Spleen (tissue), 11 donors: ENCODE results near the gene DDI2. TPM values are rescaled to one million over a fixed set of nuclear protein-coding genes. Genes with fewer than 3 reads are reported as not detected.

Experiments used
- DNase-seq: peaks from one replicate; pipeline ENCODE4 v3.0.0-alpha.2; 2020
- H3K27ac ChIP-seq, 8 donors: fragments of 200-600 bp; sonication (generic) in 7 of 8; 1 replicate in 4 of 8; 2 replicates in 4 of 8; pipeline versions ENCODE4 v1.5.0 to v1.8.0; 2016 to 2021; ENCODE audit warnings: inconsistent platforms in 4 of 8, mild to moderate bottlenecking in 4 of 8, moderate library complexity in 1 of 8
- H3K27me3 ChIP-seq, 7 donors: fragments of 200-600 bp; sonication (generic) in 6 of 7; replicated peaks in 1 of 7; 1 replicate in 4 of 7; 2 replicates in 3 of 7; pipeline versions ENCODE4 v1.5.0 to v1.8.0; 2016 to 2021; ENCODE audit warnings: inconsistent platforms in 3 of 7, mild to moderate bottlenecking in 1 of 7
- H3K36me3 ChIP-seq, 6 donors: fragments of 200-600 bp; sonication (generic) in 5 of 6; 1 replicate in 4 of 6; 2 replicates in 2 of 6; pipeline versions ENCODE4 v1.5.0 to v1.8.0; 2016 to 2021; ENCODE audit warnings: inconsistent platforms in 2 of 6
- H3K4me1 ChIP-seq, 6 donors: fragments of 200-600 bp; sonication (generic) in 5 of 6; 1 replicate in 3 of 6; 2 replicates in 3 of 6; pipeline versions ENCODE4 v1.5.0 to v1.8.0; 2016 to 2021; ENCODE audit warnings: inconsistent platforms in 3 of 6
- H3K4me3 ChIP-seq, 8 donors: fragments of 200-600 bp; sonication (generic) in 7 of 8; 1 replicate in 4 of 8; 2 replicates in 4 of 8; pipeline versions ENCODE4 v1.5.0 to v1.8.0; 2016 to 2021; ENCODE audit warnings: inconsistent platforms in 4 of 8, mild to moderate bottlenecking in 4 of 8, moderate library complexity in 2 of 8
- H3K9me3 ChIP-seq, 8 donors: fragments of 200-600 bp; sonication (generic) in 7 of 8; 1 replicate in 4 of 8; 2 replicates in 4 of 8; pipeline versions ENCODE4 v1.5.0 to v1.8.0; 2016 to 2021; ENCODE audit warnings: inconsistent platforms in 4 of 8
- CTCF ChIP-seq, 11 experiments: fragments of 200-600 bp in 7 of 11; fragments of 450-650 bp in 4 of 11; sonication (generic) in 4 of 11; IDR thresholded peaks in 8 of 11; conservative IDR thresholded peaks in 3 of 11; 1 replicate in 7 of 11; 2 replicates in 4 of 11; pipeline versions ENCODE4 v1.4.0 to v1.8.0; 2016 to 2021; ENCODE audit warnings: antibody characterized with exemption in 11 of 11, inconsistent platforms in 4 of 11, mild to moderate bottlenecking in 1 of 11
- POLR2A ChIP-seq, 3 donors: fragments of 450-650 bp; IDR thresholded peaks; one replicate each; pipeline ENCODE4 v1.5.1; 2017; ENCODE audit warnings: antibody characterized with exemption in 3 of 3, mild to moderate bottlenecking in 1 of 3
- POLR2AphosphoS5 ChIP-seq, 3 donors: sonication (generic); formaldehyde crosslinking; IDR thresholded peaks; one replicate each; pipeline ENCODE4 v1.5.1; 2017; ENCODE audit warnings: antibody characterized with exemption in 3 of 3
- WGBS, 5 donors: extraction: QIAGEN DNeasy Blood & Tissue Kit in 3 of 5; methylation state at CpG; one replicate each; pipeline versions ENCODE4 v1.1.5 to v1.1.7; 2013 to 2018; 5-methylcytosine and 5-hydroxymethylcytosine counted together
- intact Hi-C: fragments of 100-400 bp; cut with DNase I; formaldehyde crosslinking; loops from one replicate; pipeline ENCODE4 v1.15.0; 2023; ENCODE audit warnings: low total_unique reads
- polyA plus RNA-seq, 3 donors: library from polyadenylated mRNA; stranded (reverse); fragments of 200-250 nt; gene quantifications; one replicate each; pipeline ENCODE4 v1.2.1, GENCODE V29; 2013
- total RNA-seq, 7 donors: library from RNA; depleted of rRNA in 3 of 7; stranded (reverse); fragments of >200 nt in 3 of 7; fragmentation: NEBNext Ultra II Directional in 4 of 7; extraction: Animal tissue kit (Norgen Biotek cat#: 25700) in 4 of 7; gene quantifications; one replicate each; pipeline versions ENCODE4 v1.1.0 to v1.2.1, GENCODE V29; 2016 to 2021
- donor health status: healthy with polysubstance abuse.
- donor health status: DM: no; HTN: no; CAD: no; lungs with moderate emphysema.
- donor health status: DM: no; HTN: no; CAD: no.
- donor health status: Bipolar disorder and iron deficiency.
- donor health status: healthy.
- donor health status: DM: no; HTN: no; CAD: no.
- donor health status: DM: yes; HTN: yes; CAD: no.

DDI2 gene
- total and polyA plus RNA-seq, 10 donors: 4.8 to 75.4 (median 45.2) TPM

- DNase-seq: no peak
- intact Hi-C loops: no loop called here
- H3K27me3 ChIP-seq: no peaks in the 10 kb centered on the region
- peaks cover 0 to 100% (median 77%) of the 10 kb centered on the region in 6 donors for H3K36me3 ChIP-seq
- no peak for TF ChIP-seq POLR2AphosphoS5 (IDR thresholded peaks at IDR 0.05)
- no peak for TF ChIP-seq CTCF (IDR thresholded peaks at IDR 0.05 in 8 of 11, conservative IDR thresholded peaks at IDR 0.05 in 3 of 11)
- no peak for TF ChIP-seq POLR2A (IDR thresholded peaks at IDR 0.05)
- H3K4me3 ChIP-seq: no peak overlapping the region
- H3K9me3 ChIP-seq: no peaks in the 10 kb centered on the region
- H3K4me1 ChIP-seq: peaks cover 0 to 12% (median 0%) of the 10 kb centered on the region in 6 donors
- no peak overlapping the region for H3K27ac ChIP-seq
Measured at GRCh38 chr1:15639262-15639661, 22.0 kb downstream of the DDI2 start.

- intact Hi-C loops: no loop called here
- Histone ChIP-seq H3K4me1 (peaks cover 0 to 12% (median 0%) of the 10 kb centered on the region in 6 donors), H3K27ac (no peak overlapping the region), H3K27me3 (no peaks in the 10 kb centered on the region), H3K9me3 (no peaks in the 10 kb centered on the region), H3K36me3 (peaks cover under 1 to 100% (median 73%) of the 10 kb centered on the region in 6 donors), H3K4me3 (no peak overlapping the region)
- no peak for TF ChIP-seq CTCF (IDR thresholded peaks at IDR 0.05 in 8 of 11, conservative IDR thresholded peaks at IDR 0.05 in 3 of 11)
- no peak for TF ChIP-seq POLR2AphosphoS5 (IDR thresholded peaks at IDR 0.05)
- TF ChIP-seq POLR2A (IDR thresholded peaks at IDR 0.05): no peak
- WGBS, 5 donors: 94 to 98% (median 97%) methylated on average over 4 of the region's 4 CpGs
- no peak for DNase-seq
Measured at GRCh38 chr1:15639931-15640330, 22.7 kb downstream of the DDI2 start.

- peaks cover 3 to 100% (median 73%) of the 10 kb centered on the region in 6 donors for H3K36me3 ChIP-seq
- peak overlapping the region in 3 of 8 donors; percentile 3 to 43 (median 17) for H3K27ac ChIP-seq
- 52 to 77% (median 64%) methylated on average over 3 of the region's 3 CpGs for WGBS, 5 donors
- intact Hi-C loops: no loop called here
- no peak for TF ChIP-seq CTCF (IDR thresholded peaks at IDR 0.05 in 8 of 11, conservative IDR thresholded peaks at IDR 0.05 in 3 of 11)
- TF ChIP-seq POLR2A (IDR thresholded peaks at IDR 0.05): no peak
- no peak for TF ChIP-seq POLR2AphosphoS5 (IDR thresholded peaks at IDR 0.05)
- H3K4me1 ChIP-seq: peaks cover 0 to 12% (median 0%) of the 10 kb centered on the region in 6 donors
- no peak for DNase-seq
- H3K4me3 ChIP-seq: no peak overlapping the region
- H3K9me3 ChIP-seq: no peaks in the 10 kb centered on the region
- no peaks in the 10 kb centered on the region for H3K27me3 ChIP-seq
Measured at GRCh38 chr1:15640667-15641066, 23.4 kb downstream of the DDI2 start.

GRCh38 chr1:15649937-15650336 lies 32.7 kb downstream of the DDI2 start:
- Histone ChIP-seq H3K4me1 (no peaks in the 10 kb centered on the region), H3K27ac (no peak overlapping the region), H3K36me3 (peaks cover 2 to 100% (median 78%) of the 10 kb centered on the region in 6 donors), H3K9me3 (no peaks in the 10 kb centered on the region), H3K27me3 (no peaks in the 10 kb centered on the region), H3K4me3 (no peak overlapping the region)
- 93 to 98% (median 96%) methylated on average over 1 of the region's 1 CpG for WGBS, 5 donors
- DNase-seq: no peak
- TF ChIP-seq CTCF (IDR thresholded peaks at IDR 0.05 in 8 of 11, conservative IDR thresholded peaks at IDR 0.05 in 3 of 11) (no peak), POLR2AphosphoS5 (IDR thresholded peaks at IDR 0.05) (no peak), POLR2A (IDR thresholded peaks at IDR 0.05) (no peak)
- intact Hi-C loops: no loop called here
